ENCODE measurements around the gene AP3B1.

GRCh38 chr5:78064941-78065472 is 229.5 kb downstream of the AP3B1 start:
- no peak for TF ChIP-seq CTCF (IDR thresholded peaks at IDR 0.05)
- TF ChIP-seq EP300 (IDR thresholded peaks at IDR 0.05), result no peak
